GM21737 (cell line): ENCODE data around the gene VAV2.
"Not testable (repeated sequence)": the region's sequence is repeated elsewhere in the genome, so short reads cannot be mapped to it uniquely, and the experiment has no call there.

Experiments used
- ATAC-seq: cut with Tn5 transposase; IDR thresholded peaks from one replicate; pipeline ENCODE4 v1.9.1; 2021; ENCODE audit warnings: mild to moderate bottlenecking, moderate library complexity; ENCODE audit not compliant: unreplicated experiment

Gene VAV2

GRCh38 chr9:133775951-133776905, 215.9 kb downstream of the VAV2 start:
- no peak for ATAC-seq

DNA sequence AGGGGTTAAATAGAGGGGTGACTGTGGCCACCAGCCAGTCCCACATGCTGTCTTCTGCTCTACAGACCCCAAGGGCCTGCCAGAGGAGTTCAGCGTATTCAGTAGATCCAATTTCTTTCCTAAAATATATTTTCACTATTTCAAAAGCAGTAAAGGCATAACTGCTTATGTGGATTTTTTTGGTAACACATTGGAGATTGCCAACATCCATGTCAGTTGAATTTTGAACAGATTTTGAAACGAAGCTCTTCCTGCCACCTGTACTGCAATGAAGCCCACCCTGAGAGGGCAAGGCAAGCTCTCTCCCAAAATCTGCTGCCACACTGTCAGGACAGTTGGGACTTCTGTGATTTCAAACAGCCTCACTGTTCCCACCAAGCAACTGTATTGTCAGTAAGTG, 216.8 kb downstream of the VAV2 start:
- ATAC-seq: no peak

GRCh38 chr9:133774799-133775198, 217.3 kb downstream of the VAV2 start:
- no peak for ATAC-seq

DNA sequence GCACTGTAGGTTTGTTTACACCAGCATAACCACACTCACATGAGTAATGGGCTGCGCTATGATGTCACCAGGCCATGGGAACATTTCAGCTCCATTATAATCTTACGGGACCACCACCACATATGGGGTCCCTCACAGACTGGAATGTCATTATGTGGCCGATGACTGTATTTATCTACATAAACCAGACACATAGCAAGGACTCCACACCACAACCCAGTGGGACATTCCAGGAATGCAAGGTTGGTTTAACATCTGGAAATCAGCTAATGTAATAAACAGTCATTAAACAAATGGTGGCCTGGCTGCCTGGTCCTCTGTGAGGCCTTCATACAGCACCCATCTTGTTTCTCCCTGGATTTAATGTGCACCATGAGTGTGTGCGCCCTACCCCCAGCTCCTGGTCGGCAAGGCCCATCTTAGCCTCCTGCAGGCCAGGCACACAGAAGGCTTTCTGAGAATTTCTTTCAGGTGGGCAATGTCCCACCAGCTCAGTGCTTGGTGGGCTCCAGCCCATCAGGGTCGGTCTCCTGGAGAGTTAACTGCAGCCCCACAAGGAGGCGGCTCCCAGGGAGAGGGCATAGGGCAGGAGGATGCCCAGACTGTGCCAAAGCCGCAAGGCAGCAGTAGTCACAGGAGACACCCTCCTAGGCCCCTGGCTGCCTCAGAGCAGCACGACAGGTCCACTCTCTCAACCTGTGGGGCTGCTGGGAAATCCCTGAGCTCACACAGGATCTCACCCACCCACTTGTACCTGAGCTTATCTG, 218.1 kb downstream of the VAV2 start:
- ATAC-seq: no peak

DNA sequence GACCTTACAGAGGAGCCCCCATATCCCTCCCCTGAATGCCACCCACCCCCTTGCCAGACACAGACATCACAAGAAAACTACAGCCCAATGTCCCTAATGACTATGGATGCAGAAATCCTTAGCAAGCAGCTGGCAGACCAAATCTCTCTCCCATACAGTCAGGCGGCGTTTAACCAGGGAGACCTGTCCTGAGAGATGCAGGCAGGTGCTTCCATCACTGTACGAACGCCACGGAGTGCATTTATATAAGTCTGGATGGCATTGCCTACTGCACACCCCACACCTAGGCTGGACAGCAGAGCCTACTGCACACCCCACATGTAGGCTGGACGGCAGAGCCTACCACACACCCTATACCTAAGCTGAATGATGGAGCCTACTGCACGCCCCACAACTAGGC, 219.5 kb downstream of the VAV2 start:
- no peak for ATAC-seq

- ATAC-seq: no peak
Observed at GRCh38 chr9:133771486-133772482, 220.3 kb downstream of the VAV2 start.

DNA sequence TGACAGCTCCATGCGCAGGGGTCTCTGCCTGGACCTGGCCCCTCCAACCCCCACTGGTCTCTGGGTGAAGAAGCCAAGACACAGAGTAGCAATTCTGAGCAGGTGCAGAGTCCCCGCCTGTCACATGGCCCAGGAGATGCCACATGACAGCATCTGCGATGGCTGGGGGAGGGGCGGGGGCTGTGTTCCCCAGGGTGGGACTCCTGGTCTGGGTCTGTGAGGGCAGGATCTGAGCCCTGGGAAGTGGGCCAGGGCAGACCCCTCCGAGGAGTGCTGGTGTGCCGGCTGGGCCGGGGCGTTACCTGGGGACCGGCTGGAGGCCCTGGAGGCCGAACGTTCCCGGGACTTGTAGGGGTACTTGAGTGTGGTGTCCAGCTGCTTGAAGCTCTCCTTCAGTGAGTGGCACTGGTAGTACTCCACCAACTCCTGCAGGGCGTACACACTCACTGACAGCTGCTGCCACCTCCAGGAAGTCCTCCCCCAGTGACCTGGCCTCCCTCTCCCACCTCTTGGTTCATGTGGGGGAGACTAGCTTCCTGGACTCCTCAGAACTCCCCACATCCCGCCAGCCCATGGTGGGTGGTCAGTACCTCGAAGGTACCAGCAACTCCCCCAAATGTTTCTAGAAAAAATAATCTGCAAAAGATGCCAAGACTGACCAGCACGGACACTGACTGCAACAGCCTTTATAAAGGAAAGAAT, 221.9 kb downstream of the VAV2 start:
- ATAC-seq: no peak

DNA sequence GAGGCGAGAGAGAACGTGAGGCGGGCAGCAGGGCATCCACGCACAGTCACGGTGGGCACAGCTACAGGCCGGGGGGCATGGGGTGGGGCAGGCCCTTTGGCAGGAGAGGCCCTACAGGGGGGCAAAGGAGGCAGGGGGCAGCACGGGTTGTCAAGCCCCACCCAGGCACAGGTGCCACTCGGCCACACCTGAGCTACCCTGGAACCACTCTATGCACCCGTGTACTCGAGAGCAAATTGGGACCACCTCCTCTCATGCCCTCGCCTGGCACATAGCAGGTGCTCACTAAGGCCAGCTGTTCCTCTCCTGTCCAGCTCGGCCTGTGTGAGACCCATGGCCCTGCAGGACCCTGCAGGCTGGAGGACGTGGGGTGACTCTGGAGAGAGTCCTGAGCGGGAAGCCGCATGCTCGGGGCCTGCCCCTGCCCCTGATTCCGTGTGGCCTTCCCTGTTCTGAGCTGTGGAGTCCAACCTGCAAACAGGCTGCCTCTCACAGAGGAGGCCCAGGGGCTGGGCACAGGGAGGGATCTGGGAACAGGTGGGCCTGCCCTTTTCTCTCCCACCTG, 222.5 kb downstream of the VAV2 start:
- no peak for ATAC-seq

DNA sequence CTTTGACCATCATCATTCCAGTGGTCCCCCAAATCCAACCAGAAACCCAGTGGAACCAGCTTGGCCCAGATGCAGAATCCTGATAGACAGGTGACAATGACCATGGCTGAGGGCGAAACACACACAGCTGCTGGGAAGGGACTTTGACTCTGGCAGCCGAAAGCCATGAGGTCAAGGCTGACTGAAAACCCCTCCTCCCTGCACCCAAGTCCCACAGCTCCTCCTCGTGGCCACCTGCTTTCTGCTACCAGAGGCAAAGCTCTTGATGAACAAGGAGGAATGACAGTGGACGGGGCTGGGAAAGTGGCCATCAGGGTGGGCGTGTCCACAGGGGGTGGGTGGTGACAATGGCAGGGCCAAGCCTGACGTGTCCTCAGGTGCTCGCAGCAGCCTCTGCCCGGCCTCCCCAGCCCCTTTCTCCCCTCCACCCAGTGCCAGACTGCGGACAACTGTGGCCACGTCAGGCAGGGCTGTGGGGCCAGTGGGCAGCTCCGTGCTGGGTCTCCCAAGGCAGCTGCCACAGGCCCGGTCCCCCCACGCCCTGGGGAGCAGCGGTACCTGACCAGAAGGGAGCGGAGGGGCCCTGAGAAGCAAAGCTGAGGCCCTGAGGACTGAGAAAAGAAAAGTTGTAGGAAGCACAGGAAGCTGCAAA, 223.1 kb downstream of the VAV2 start:
- ATAC-seq: no peak

GRCh38 chr9:133768371-133768858, 223.7 kb downstream of the VAV2 start:
- no peak for ATAC-seq

DNA sequence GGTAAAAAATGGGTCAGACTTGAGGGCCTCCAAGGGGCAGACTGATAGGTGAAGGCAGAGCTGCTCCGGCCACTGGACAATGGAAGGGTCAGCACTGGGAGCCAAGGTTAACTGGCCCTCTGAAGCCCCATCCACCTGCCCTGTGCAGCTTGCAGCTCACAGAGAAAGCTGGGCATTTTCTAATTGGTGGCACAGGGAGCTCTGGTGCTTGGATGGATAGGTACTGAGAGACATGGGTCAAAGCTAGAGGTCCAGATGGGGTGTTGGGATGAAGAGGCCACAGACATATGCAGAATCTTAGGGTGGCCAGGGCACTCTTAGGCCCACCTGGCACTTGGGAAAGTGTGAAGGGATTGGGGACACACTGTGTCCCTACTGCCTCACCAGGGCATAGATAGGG, 224.5 kb downstream of the VAV2 start:
- no peak for ATAC-seq

DNA sequence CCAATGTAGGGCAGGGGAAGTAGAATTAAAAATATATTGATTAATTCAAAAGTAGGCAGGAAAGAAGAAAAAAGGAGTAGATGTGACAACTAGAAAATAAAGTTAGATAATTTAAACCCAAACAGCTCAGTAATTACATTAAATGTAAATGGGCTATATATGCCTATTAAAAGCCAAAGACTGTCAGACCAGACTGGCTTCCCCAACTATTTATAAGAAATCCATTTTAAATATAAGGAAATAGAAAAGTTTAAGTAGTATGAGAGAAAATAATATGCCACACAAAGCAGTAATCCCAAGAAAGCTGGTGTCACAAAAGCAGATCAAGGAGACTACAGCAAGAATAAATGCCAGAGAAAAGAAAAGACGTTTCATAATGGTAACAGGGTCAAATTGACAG, 225.1 kb downstream of the VAV2 start:
- no peak for ATAC-seq

- ATAC-seq: not testable (repeated sequence)
Observed at GRCh38 chr9:133766234-133766633, 225.9 kb downstream of the VAV2 start.

GRCh38 chr9:133763272-133764183, 228.6 kb downstream of the VAV2 start:
- ATAC-seq: no peak

GRCh38 chr9:133762488-133763271, 229.4 kb downstream of the VAV2 start:
- no peak for ATAC-seq

DNA sequence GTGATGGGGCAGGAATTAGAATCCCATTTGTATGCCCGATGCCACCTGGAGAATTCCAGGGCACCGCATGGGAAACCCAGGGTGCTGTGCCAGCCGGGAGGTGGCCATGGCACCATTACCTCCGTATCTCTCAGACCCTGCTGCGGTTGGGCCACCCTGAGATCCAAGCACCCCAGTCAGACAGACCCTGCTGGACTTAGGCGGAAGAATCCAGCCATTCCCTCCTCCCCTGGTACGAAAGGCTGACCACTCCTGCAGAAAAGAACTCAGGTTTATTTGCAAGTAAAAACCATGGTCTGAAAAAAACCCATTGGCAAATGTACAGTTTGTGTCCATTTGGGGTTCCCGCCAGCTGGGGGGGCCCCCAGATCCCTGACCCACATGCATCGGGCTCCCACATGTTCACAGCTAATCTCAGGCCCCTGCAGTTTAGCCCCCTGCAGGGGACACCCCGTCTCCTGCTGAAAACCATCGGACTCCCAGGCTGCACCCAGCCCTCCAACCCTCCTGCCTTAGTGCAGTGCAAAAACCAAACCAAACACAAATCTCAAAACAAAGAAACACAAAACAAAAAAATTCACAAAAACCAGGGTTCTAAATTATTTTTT, 230.4 kb downstream of the VAV2 start:
- ATAC-seq: no peak

- ATAC-seq: no peak
Observed at GRCh38 chr9:133760713-133761290, 231.3 kb downstream of the VAV2 start.
